Endothelial cell of umbilical vein (primary cell): Measurements from ENCODE around the gene SNAP25. TPM values are rescaled to one million over a fixed set of nuclear protein-coding genes. Genes with fewer than 3 reads are reported as not detected.

Source experiments
- BruUV-seq: library from RNA; stranded (reverse); fragments of 400-500 nt; replicated peaks from 2 replicates; lab custom pipeline; 2021; lab: Mats Ljungman, UMichigan
- CTCF ChIA-PET: fragments of 300-600, 350-600 bp; sonication (Branson Sonifier 250); formaldehyde crosslinking; loops from one replicate; lab custom pipeline; 2021; ENCODE audit warnings: antibody characterized with exemption, inconsistent platforms; lab: Charles Lee
- POLR2A ChIA-PET: fragments of 300-600, 350-600 bp; sonication (Branson Sonifier 250); formaldehyde crosslinking; loops from one replicate; lab custom pipeline; 2021; ENCODE audit warnings: antibody characterized with exemption, inconsistent platforms; lab: Charles Lee
- DNase-seq: peaks from one replicate; pipeline ENCODE4 v3.0.0-alpha.2; 2011; ENCODE audit warnings: low read depth, low spot score
- FAIRE-seq: peaks from 2 replicates; lab custom pipeline; 2011; peaks lifted over from hg19 to GRCh38; lab: Jason Lieb, UNC
- H2AFZ ChIP-seq: 2 replicates; pipeline ENCODE4 v1.6.0; 2012; ENCODE audit warnings: low read depth, low read length, control low read depth, inconsistent platforms
- H3K27ac ChIP-seq: 2 replicates; pipeline ENCODE4 v1.5.1; 2011; ENCODE audit warnings: low read depth, mild to moderate bottlenecking, control low read depth, low read length, moderate library complexity; ENCODE audit not compliant: insufficient read depth
- H3K27me3 ChIP-seq, 2 experiments: 2 replicates each; pipeline versions ENCODE4 v1.6.0 to v1.6.1; 2011; ENCODE audit warnings: low read length in 2 of 2, mixed read lengths in 1 of 2; ENCODE audit not compliant: control insufficient read depth in 2 of 2, insufficient read depth in 2 of 2
- H3K36me3 ChIP-seq, 2 experiments: 2 replicates in 1 of 2; 3 replicates in 1 of 2; pipeline ENCODE4 v1.5.1; 2011; ENCODE audit warnings: low read length in 2 of 2, mild to moderate bottlenecking in 1 of 2, moderate library complexity in 1 of 2; ENCODE audit not compliant: control insufficient read depth in 2 of 2, insufficient read depth in 2 of 2; ENCODE audit errors: extremely low read depth in 1 of 2
- H3K4me1 ChIP-seq: 3 replicates; pipeline ENCODE4 v1.5.1; 2011; ENCODE audit warnings: mild to moderate bottlenecking, low read length; ENCODE audit not compliant: control insufficient read depth, insufficient read depth; ENCODE audit errors: extremely low read depth
- H3K4me2 ChIP-seq: 2 replicates; pipeline ENCODE4 v1.6.1; 2011; ENCODE audit warnings: low read length, control low read depth, mixed read lengths; ENCODE audit not compliant: insufficient read depth
- H3K4me3 ChIP-seq, 3 experiments: fragments of 200-600 bp in 1 of 3; sonication (generic), shearing (Covaris generic) in 1 of 3; replicated peaks in 1 of 3; 2 replicates each; pipeline ENCODE4 v1.5.1; 2011 to 2016; ENCODE audit warnings: control low read depth in 3 of 3, low read length in 3 of 3, mild to moderate bottlenecking in 2 of 3, inconsistent platforms in 1 of 3, low read depth in 1 of 3, moderate library complexity in 1 of 3; ENCODE audit not compliant: insufficient read depth in 1 of 3
- H3K79me2 ChIP-seq: 2 replicates; pipeline ENCODE4 v1.6.0; 2012; ENCODE audit warnings: low read length, inconsistent platforms; ENCODE audit not compliant: control insufficient read depth, insufficient read depth
- H3K9ac ChIP-seq: replicated peaks from 2 replicates; pipeline ENCODE3; 2011; ENCODE audit warnings: low read length, control low read depth; ENCODE audit not compliant: insufficient read depth; ENCODE audit errors: extremely low read depth
- H3K9me1 ChIP-seq: replicated peaks from 3 replicates; pipeline ENCODE4 v1.6.0; 2011; ENCODE audit warnings: mild to moderate bottlenecking, low read length; ENCODE audit not compliant: control insufficient read depth, insufficient read depth; ENCODE audit errors: extremely low read depth
- H3K9me3 ChIP-seq: replicated peaks from 2 replicates; pipeline ENCODE4 v1.5.1; 2012; ENCODE audit warnings: low read length, inconsistent platforms; ENCODE audit not compliant: control insufficient read depth, insufficient read depth
- H4K20me1 ChIP-seq: replicated peaks from 2 replicates; pipeline ENCODE3; 2011; ENCODE audit warnings: mild to moderate bottlenecking, low read length; ENCODE audit not compliant: control insufficient read depth, insufficient read depth; ENCODE audit errors: extremely low read depth
- EZH2 ChIP-seq: IDR thresholded peaks from 2 replicates; pipeline ENCODE4 v1.6.1; 2012; ENCODE audit warnings: borderline replicate concordance, low read depth, mild to moderate bottlenecking, moderate library complexity, low read length, inconsistent platforms; ENCODE audit not compliant: severe bottlenecking
- FOS ChIP-seq: IDR thresholded peaks from 2 replicates; pipeline ENCODE4 v1.6.1; 2011; ENCODE audit warnings: mild to moderate bottlenecking, low read length, moderate library complexity, borderline replicate concordance; ENCODE audit not compliant: insufficient read depth
- GATA2 ChIP-seq: IDR thresholded peaks from 2 replicates; pipeline ENCODE4 v1.7.0; 2011; ENCODE audit warnings: low read depth, mild to moderate bottlenecking, moderate library complexity, mixed read lengths, low read length; ENCODE audit not compliant: insufficient read length, insufficient read depth
- JUN ChIP-seq: IDR thresholded peaks from 2 replicates; pipeline ENCODE4 v1.6.1; 2011; ENCODE audit warnings: borderline replicate concordance, low read depth; ENCODE audit not compliant: insufficient read length, insufficient read depth
- MYC ChIP-seq: IDR thresholded peaks from one replicate; pipeline ENCODE4 v1.6.1; 2011; ENCODE audit warnings: mild to moderate bottlenecking, low read depth, low read length
- POLR2A ChIP-seq: IDR thresholded peaks from 2 replicates; pipeline ENCODE4 v1.6.1; 2012; ENCODE audit warnings: low read depth, mild to moderate bottlenecking, control low read depth, low read length
- POLR2AphosphoS5 ChIP-seq: IDR thresholded peaks from 2 replicates; pipeline ENCODE4 v1.6.1; 2012; ENCODE audit warnings: low read depth, mild to moderate bottlenecking, control low read depth, low read length, moderate library complexity; ENCODE audit not compliant: insufficient read depth
- dilution Hi-C: fragments of 300-500 bp; cut with MboI; formaldehyde crosslinking; loops from one replicate; pipeline ENCODE4 v1.15.0; 2019; ENCODE audit warnings: low sequenced_read_pairs; ENCODE audit not compliant: extremely low pct_ligation_motif_present
- intact Hi-C: fragments of 100-400 bp; cut with micrococcal nuclease; formaldehyde crosslinking; loops from one replicate; pipeline ENCODE4 v1.10.0; 2022
- polyA plus RNA-seq, 4 experiments: library from polyadenylated mRNA; depleted of rRNA in 3 of 4; stranded (reverse) in 3 of 4; unstranded in 1 of 4; fragments of >200 nt; gene quantifications; 2 replicates each; pipeline versions ENCODE4 v1.2.1 to v1.2.3, GENCODE V29; 2011 to 2012; ENCODE audit warnings: missing spikeins in 1 of 4
- total RNA-seq: library from RNA; stranded (reverse); gene quantifications from 2 replicates; pipeline ENCODE4 v1.2.3, GENCODE V29; 2021
- TF ChIP-seq, protein P1 (sequence below): IDR thresholded peaks from 2 replicates; pipeline ENCODE4 v1.6.1; 2011; ENCODE audit not compliant: insufficient read depth, insufficient read length
- TF ChIP-seq, protein P2 (sequence below), 2 donors: IDR thresholded peaks; 1 replicate in 1 of 2; 2 replicates in 1 of 2; pipeline ENCODE4 v1.5.1; 2011; ENCODE audit warnings: low read length in 2 of 2, mild to moderate bottlenecking in 2 of 2, moderate library complexity in 2 of 2, control low read depth in 1 of 2, inconsistent platforms in 1 of 2, low read depth in 1 of 2; ENCODE audit not compliant: insufficient read depth in 1 of 2; ENCODE audit errors: extremely low read depth in 1 of 2

SNAP25 gene
- total and polyA plus RNA-seq, 2 donors (not counting 3 experiments of a cell fraction or from before 2014, with no cell fraction given) = 3.9 to 4.4 TPM

DNA sequence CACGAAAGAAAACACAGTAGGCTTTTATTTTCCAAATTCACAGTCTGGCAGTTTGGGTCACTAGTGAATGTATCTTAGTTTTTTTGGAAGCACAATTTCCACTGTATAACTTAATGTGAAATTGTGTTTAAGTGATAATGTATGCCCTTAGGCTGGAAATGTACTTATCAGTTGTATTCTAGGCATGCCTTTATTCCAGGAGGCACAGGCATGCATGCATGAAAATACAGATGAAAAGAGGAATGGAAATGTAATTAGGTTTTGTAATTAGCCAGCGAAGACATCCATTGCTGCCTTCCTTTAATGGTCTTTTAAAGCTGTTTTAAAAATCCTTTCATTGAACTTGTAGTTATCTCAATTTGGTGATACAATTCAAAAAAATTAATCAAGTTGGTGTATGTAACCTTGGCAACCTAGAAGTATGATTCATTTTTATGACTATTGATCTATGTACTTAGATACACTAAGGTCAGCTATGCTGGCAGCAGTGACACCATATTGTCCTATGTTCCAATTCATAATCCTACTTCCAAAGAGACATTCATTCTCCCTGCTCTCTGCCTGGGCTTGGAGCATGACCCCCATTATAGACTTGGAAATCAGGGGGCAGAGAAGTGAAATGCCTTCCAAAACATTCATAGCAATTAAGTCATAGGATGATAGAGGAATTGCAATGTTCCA lies 73.1 kb downstream of the SNAP25 start:
- Histone ChIP-seq H3K4me2 (no peak overlapping the region), H3K9me1 (no peaks in the 10 kb centered on the region), H3K79me2 (no peaks in the 10 kb centered on the region), H3K4me1 (no peaks in the 10 kb centered on the region), H3K27ac (no peak overlapping the region), H4K20me1 (no peaks in the 10 kb centered on the region), H3K9ac (no peak overlapping the region), H3K4me3 (no peak overlapping the region), H2AFZ (no peak overlapping the region), H3K9me3 (no peaks in the 10 kb centered on the region), H3K36me3 (no peaks in the 10 kb centered on the region), H3K27me3 (no peaks in the 10 kb centered on the region)
- dilution Hi-C loops = no loop called here
- FAIRE-seq (no peak), DNase-seq (no peak)
- TF ChIP-seq, protein P1, sequence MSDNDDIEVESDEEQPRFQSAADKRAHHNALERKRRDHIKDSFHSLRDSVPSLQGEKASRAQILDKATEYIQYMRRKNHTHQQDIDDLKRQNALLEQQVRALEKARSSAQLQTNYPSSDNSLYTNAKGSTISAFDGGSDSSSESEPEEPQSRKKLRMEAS = no peak
- TF ChIP-seq EZH2 = no peak
- TF ChIP-seq POLR2AphosphoS5 = no peak
- TF ChIP-seq FOS = no peak
- TF ChIP-seq MYC = no peak
- TF ChIP-seq POLR2A = no peak
- no peak for TF ChIP-seq JUN
- no peak for TF ChIP-seq GATA2
- TF ChIP-seq, protein P2, sequence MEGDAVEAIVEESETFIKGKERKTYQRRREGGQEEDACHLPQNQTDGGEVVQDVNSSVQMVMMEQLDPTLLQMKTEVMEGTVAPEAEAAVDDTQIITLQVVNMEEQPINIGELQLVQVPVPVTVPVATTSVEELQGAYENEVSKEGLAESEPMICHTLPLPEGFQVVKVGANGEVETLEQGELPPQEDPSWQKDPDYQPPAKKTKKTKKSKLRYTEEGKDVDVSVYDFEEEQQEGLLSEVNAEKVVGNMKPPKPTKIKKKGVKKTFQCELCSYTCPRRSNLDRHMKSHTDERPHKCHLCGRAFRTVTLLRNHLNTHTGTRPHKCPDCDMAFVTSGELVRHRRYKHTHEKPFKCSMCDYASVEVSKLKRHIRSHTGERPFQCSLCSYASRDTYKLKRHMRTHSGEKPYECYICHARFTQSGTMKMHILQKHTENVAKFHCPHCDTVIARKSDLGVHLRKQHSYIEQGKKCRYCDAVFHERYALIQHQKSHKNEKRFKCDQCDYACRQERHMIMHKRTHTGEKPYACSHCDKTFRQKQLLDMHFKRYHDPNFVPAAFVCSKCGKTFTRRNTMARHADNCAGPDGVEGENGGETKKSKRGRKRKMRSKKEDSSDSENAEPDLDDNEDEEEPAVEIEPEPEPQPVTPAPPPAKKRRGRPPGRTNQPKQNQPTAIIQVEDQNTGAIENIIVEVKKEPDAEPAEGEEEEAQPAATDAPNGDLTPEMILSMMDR (IDR thresholded peaks at IDR 0.05; ENCODE audit: extremely low read depth in 1 of 2, insufficient read depth in 1 of 2, low read depth in 1 of 2, low read length in 2 of 2) = no peak
- no TSS peak for BruUV-seq
- intact Hi-C loops = no loop called here
- ChIA-PET POLR2A (no interaction called here), CTCF (no interaction called here)
